ENCODE data around the gene TRAIP. TPM values are rescaled to one million over a fixed set of nuclear protein-coding genes. Genes with fewer than 3 reads are reported as not detected.
A peak's percentile ranks its signal among the peaks of the same experiment; 100 is the strongest.
"Not testable (repeated sequence)": the region's sequence is repeated elsewhere in the genome, so short reads cannot be mapped to it uniquely, and the experiment has no call there.

TRAIP gene
- total RNA-seq, 1 donor from 2014 or later = 27.9 TPM

DNA sequence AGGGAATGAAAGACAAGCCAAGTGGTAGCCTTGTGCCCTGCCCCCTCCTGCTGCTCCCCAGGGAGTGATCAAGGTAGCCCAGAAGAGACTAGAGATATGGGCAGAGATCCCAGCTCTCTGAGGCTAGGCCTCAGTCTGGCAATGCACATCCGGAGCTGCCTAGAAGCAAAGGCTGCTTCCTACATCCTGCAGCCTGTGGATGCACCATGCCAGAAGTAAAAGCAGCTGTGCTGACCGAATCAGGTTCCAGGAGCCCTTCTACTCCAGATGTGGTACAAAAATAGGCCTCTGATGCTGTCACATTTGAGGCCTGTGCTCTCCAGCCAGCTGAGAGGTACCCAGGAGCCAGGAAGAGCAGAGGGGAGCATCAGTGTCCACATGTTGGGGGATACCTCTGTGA lies 16.0 kb downstream of the TRAIP start:
- Mint-ChIP-seq H3K36me3 (ENCODE audit: low read depth) (peaks cover 7% of the 10 kb centered on the region), H3K9me3 (no peaks in the 10 kb centered on the region), H3K4me3 (no peak overlapping the region), H3K4me1 (ENCODE audit: low read depth) (no peaks in the 10 kb centered on the region), H3K27me3 (ENCODE audit: insufficient read depth) (no peaks in the 10 kb centered on the region), H3K27ac (no peak overlapping the region)
- intact Hi-C loops (cut with micrococcal nuclease) = no loop called here
- DNase-seq (ENCODE audit: low spot score) = no peak

- Mint-ChIP-seq H3K36me3 (ENCODE audit: low read depth) (peaks cover 8% of the 10 kb centered on the region), H3K4me1 (ENCODE audit: low read depth) (no peaks in the 10 kb centered on the region), H3K4me3 (no peak overlapping the region), H3K27ac (no peak overlapping the region), H3K27me3 (ENCODE audit: insufficient read depth) (no peaks in the 10 kb centered on the region), H3K9me3 (no peaks in the 10 kb centered on the region)
- peak; percentile 69 for DNase-seq (ENCODE audit: low spot score)
- intact Hi-C loops (cut with micrococcal nuclease) = loop anchor here (1.0 to 5.0 kb wide), 5 partner anchors 37 to 300 kb away; partner anchors contain the start of genes GMPPB and IP6K1
Measured at GRCh38 chr3:49839193-49839809, 17.1 kb downstream of the TRAIP start.

GRCh38 chr3:49831341-49831740 lies 25.0 kb downstream of the TRAIP start:
- intact Hi-C loops (cut with micrococcal nuclease) = no loop called here
- Mint-ChIP-seq H3K27me3 (ENCODE audit: insufficient read depth) (no peaks in the 10 kb centered on the region), H3K4me3 (no peak overlapping the region), H3K36me3 (ENCODE audit: low read depth) (peaks cover 7% of the 10 kb centered on the region), H3K4me1 (ENCODE audit: low read depth) (no peaks in the 10 kb centered on the region), H3K9me3 (no peaks in the 10 kb centered on the region), H3K27ac (no peak overlapping the region)
- DNase-seq (ENCODE audit: low spot score) = no peak

DNA sequence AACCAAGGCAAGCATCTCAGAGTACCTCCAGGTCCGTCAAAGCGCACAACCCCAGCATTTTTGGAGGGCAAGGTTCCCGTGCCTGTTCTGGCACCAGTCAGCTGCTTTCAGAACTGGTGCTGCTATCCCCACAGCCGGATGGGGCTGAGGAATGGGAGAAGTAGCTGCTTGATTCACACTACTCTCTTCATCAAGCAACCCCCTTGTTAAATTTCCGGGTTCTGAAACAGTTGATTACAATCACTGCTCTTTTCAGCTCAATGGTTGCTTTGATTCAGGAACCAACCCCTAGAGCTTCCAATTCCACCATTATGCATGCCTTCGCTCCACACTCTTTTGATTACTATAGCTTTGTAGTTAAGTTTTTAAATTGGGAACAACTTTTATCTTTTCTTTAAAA lies 30.3 kb downstream of the TRAIP start:
- no peaks in the 10 kb centered on the region for H3K9me3 Mint-ChIP-seq
- H3K4me1 Mint-ChIP-seq (ENCODE audit: low read depth) = no peaks in the 10 kb centered on the region
- H3K27me3 Mint-ChIP-seq (ENCODE audit: insufficient read depth) = no peaks in the 10 kb centered on the region
- H3K4me3 Mint-ChIP-seq = no peak overlapping the region
- DNase-seq (ENCODE audit: low spot score) = no peak
- H3K36me3 Mint-ChIP-seq (ENCODE audit: low read depth) = peaks cover 2% of the 10 kb centered on the region
- intact Hi-C loops (cut with micrococcal nuclease) = no loop called here
- no peak overlapping the region for H3K27ac Mint-ChIP-seq

- intact Hi-C loops (cut with micrococcal nuclease); H3K9me3 Mint-ChIP-seq: not testable (repeated sequence)
Measured at GRCh38 chr3:49823131-49823530, 33.2 kb downstream of the TRAIP start.

GRCh38 chr3:49813497-49814174 lies 42.7 kb downstream of the TRAIP start, which contains the start of gene UBA7:
TSS of gene UBA7 (minus strand) at chr3:49813953. CDS start at chr3:49813787, 166 bp downstream.
- Mint-ChIP-seq H3K4me1 (ENCODE audit: low read depth) (peaks cover 27% of the 10 kb centered on the region), H3K36me3 (ENCODE audit: low read depth) (peaks cover 12% of the 10 kb centered on the region), H3K4me3 (peak within 1 kb of the TSS; percentile 94), H3K27me3 (ENCODE audit: insufficient read depth) (no peaks in the 10 kb centered on the region), H3K27ac (peak within 1 kb of the TSS; percentile 94), H3K9me3 (no peaks in the 10 kb centered on the region)
- intact Hi-C loops (cut with micrococcal nuclease) = loop anchor here (1.0 kb wide), 2 partner anchors 10 to 43 kb away; partner anchors contain the start of genes INKA1 and TRAIP
- peak; percentile 40 for DNase-seq (ENCODE audit: low spot score)

More at GRCh38 chr3:49823131-49823530, 33.2 kb downstream of the TRAIP start:
- DNase-seq (ENCODE audit: low spot score); H3K27me3 Mint-ChIP-seq (ENCODE audit: insufficient read depth); H3K27ac Mint-ChIP-seq; H3K36me3 Mint-ChIP-seq (ENCODE audit: low read depth); H3K4me3 Mint-ChIP-seq; H3K4me1 Mint-ChIP-seq (ENCODE audit: low read depth): not testable (repeated sequence)

- intact Hi-C loops (cut with micrococcal nuclease) = loop anchor here (1.0 kb wide), 2 partner anchors 10 to 43 kb away; partner anchors contain the start of genes INKA1 and TRAIP
- Mint-ChIP-seq H3K27me3 (ENCODE audit: insufficient read depth) (no peaks in the 10 kb centered on the region), H3K36me3 (ENCODE audit: low read depth) (peaks cover 12% of the 10 kb centered on the region), H3K4me1 (ENCODE audit: low read depth) (peaks cover 30% of the 10 kb centered on the region), H3K27ac (peak overlapping the region; percentile 94), H3K4me3 (peak overlapping the region; percentile 94), H3K9me3 (no peaks in the 10 kb centered on the region)
- no peak for DNase-seq (ENCODE audit: low spot score)
Measured at GRCh38 chr3:49812916-49813496, 43.4 kb downstream of the TRAIP start.

DNA sequence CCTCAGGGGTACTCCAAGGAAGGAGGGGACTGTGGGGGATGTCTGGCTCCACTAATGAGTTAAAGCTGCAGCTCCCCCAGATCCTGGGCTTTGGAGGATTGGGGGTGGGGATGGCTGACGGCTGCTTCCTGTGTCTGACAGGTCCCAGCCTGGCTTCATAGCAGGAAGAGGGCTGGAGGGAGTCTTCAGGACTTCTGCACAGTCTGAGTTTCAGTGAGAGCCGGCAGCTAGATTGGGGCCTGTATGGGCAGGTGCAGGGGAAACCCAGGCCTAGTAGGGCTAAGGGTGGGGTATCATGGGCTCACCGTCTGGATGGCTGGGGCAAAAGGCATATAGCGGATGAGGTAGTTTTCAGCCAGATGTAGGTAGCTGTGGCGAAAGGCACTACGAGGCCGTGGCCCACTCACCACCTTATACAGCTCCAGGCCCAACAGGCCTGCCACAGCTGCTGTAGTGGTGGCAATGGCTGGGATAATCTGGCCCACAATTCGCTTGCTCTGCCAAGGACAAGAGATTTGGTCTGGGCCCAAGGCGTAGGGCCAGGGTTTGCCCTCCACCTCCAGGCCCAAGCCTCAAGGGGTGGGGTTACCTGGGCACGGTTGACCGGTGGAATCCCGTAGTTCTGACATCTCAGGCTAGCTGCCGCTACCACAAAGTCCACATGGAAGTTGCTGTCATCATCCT lies 48.8 kb downstream of the TRAIP start:
- peaks cover 20% of the 10 kb centered on the region for H3K36me3 Mint-ChIP-seq (ENCODE audit: low read depth)
- H3K9me3 Mint-ChIP-seq = no peaks in the 10 kb centered on the region
- peaks cover 42% of the 10 kb centered on the region for H3K4me1 Mint-ChIP-seq (ENCODE audit: low read depth)

GRCh38 chr3:49806850-49807249 lies 49.5 kb downstream of the TRAIP start:
- Mint-ChIP-seq H3K36me3 (ENCODE audit: low read depth) (peaks cover 20% of the 10 kb centered on the region), H3K4me3 (no peak overlapping the region), H3K4me1 (ENCODE audit: low read depth) (peaks cover 35% of the 10 kb centered on the region), H3K9me3 (no peaks in the 10 kb centered on the region), H3K27me3 (ENCODE audit: insufficient read depth) (peaks cover 2% of the 10 kb centered on the region), H3K27ac (no peak overlapping the region)
- no peak for DNase-seq (ENCODE audit: low spot score)
- intact Hi-C loops (cut with micrococcal nuclease) = no loop called here

More for the DNA sequence above, 48.8 kb downstream of the TRAIP start:
- intact Hi-C loops (cut with micrococcal nuclease) = no loop called here
- Mint-ChIP-seq H3K27ac (no peak overlapping the region), H3K4me3 (no peak overlapping the region), H3K27me3 (ENCODE audit: insufficient read depth) (no peaks in the 10 kb centered on the region)
- DNase-seq (ENCODE audit: low spot score) = no peak

DNA sequence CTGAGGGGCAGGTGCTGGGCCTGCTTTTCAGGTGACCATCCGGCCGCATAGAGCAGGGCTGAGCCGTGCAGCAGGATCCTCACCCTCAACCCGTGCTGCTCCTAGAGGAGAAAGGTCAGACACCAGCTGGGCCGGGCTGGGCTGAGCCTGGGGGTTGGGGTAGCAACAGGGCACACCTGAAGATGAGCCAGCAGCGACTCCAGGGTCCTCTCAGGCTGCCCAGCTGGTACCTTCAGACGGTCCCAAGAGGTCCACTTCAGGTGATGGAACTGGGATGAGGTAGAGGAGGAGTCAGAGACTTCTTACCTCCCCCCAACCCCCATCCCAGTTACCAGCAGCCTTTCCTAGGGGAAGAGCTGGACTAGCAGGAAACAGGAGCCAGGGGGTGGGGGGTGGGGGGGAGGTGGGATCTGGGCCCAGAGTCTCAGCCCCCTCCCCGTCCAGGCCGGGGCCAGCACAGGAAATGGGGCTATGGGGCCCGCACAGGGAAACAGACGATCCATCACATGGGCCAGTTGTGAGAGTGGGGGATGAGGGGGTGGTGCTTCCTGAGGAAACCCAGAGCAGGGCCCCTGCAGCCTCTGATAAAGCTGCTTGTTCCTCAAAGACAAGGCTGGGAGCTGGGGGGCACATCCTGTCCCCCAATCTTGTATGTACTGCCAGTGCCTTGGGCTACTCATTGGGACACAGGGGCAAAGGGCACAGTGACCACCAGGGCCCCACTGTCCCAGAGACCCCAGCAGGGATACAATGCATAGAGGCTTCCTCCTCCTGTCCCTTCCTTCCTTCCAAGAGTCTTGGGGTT lies 50.3 kb downstream of the TRAIP start:
- intact Hi-C loops (cut with micrococcal nuclease) = no loop called here
- DNase-seq (ENCODE audit: low spot score) = no peak
- H3K4me1 Mint-ChIP-seq (ENCODE audit: low read depth) = peaks cover 29% of the 10 kb centered on the region
- no peak overlapping the region for H3K4me3 Mint-ChIP-seq
- peaks cover 16% of the 10 kb centered on the region for H3K36me3 Mint-ChIP-seq (ENCODE audit: low read depth)
- peaks cover 3% of the 10 kb centered on the region for H3K27me3 Mint-ChIP-seq (ENCODE audit: insufficient read depth)
- no peak overlapping the region for H3K27ac Mint-ChIP-seq
- no peaks in the 10 kb centered on the region for H3K9me3 Mint-ChIP-seq

- Mint-ChIP-seq H3K27ac (peak overlapping the region; percentile 21), H3K9me3 (no peaks in the 10 kb centered on the region), H3K4me1 (ENCODE audit: low read depth) (peaks cover 27% of the 10 kb centered on the region)
Measured at GRCh38 chr3:49805367-49805782, 51.0 kb downstream of the TRAIP start.

More at GRCh38 chr3:49805367-49805782, 51.0 kb downstream of the TRAIP start:
- Mint-ChIP-seq H3K27me3 (ENCODE audit: insufficient read depth) (peaks cover 3% of the 10 kb centered on the region), H3K36me3 (ENCODE audit: low read depth) (peaks cover 14% of the 10 kb centered on the region), H3K4me3 (peak overlapping the region; percentile 38)
- no peak for DNase-seq (ENCODE audit: low spot score)
- intact Hi-C loops (cut with micrococcal nuclease) = no loop called here

Data from activated T-helper 1 cell treated with anti-CD3 and anti-CD28 coated beads, Interleukin-12 subunit alpha, Interleukin-12 subunit beta, Interleukin-2, Interleukin-4 antibody, amounts not matched to agents 30 ng/mL and 10 ng/mL and 1 ng/mL, durations not matched to agents 14 hours and 24 hours and 36 hours (primary cell).